Mesenchymal stem cell (in vitro differentiated cells and primary cell): ENCODE results near the gene FBXL17.

Source experiments
- DNase-seq: peaks from one replicate; pipeline ENCODE4 v3.0.0-alpha.2; 2013
- H2AFZ ChIP-seq: one replicate; pipeline ENCODE4 v1.6.1; 2013; ENCODE audit warnings: low read depth, mild to moderate bottlenecking, control low read depth, inconsistent platforms, low read length, moderate library complexity
- H2AK5ac ChIP-seq: 2 replicates; pipeline ENCODE4 v1.6.1; 2013; ENCODE audit warnings: low read length, moderate library complexity, mild to moderate bottlenecking, inconsistent platforms; ENCODE audit not compliant: severe bottlenecking
- H2BK120ac ChIP-seq: one replicate; pipeline ENCODE4 v1.6.1; 2013; ENCODE audit warnings: low read depth, mild to moderate bottlenecking, inconsistent platforms, low read length, moderate library complexity
- H2BK12ac ChIP-seq, 2 experiments: one replicate each; pipeline ENCODE4 v1.6.1; 2013; ENCODE audit warnings: inconsistent platforms in 2 of 2, low read length in 2 of 2, mild to moderate bottlenecking in 2 of 2, moderate library complexity in 2 of 2, control low read depth in 1 of 2
- H2BK15ac ChIP-seq: one replicate; pipeline ENCODE4 v1.6.1; 2013; ENCODE audit warnings: mild to moderate bottlenecking, low read depth, inconsistent platforms; ENCODE audit not compliant: poor library complexity, severe bottlenecking
- H2BK5ac ChIP-seq: 2 replicates; pipeline ENCODE4 v1.6.1; 2013; ENCODE audit warnings: low read depth, mild to moderate bottlenecking, low read length, control low read depth, inconsistent platforms; ENCODE audit not compliant: poor library complexity, severe bottlenecking
- H3K14ac ChIP-seq, 2 experiments: one replicate each; pipeline ENCODE4 v1.6.1; 2013; ENCODE audit warnings: inconsistent platforms in 2 of 2, low read length in 2 of 2, control low read depth in 1 of 2, mild to moderate bottlenecking in 1 of 2, moderate library complexity in 1 of 2
- H3K18ac ChIP-seq, 2 experiments: one replicate each; pipeline ENCODE4 v1.6.1; 2013; ENCODE audit warnings: inconsistent platforms in 2 of 2, low read length in 2 of 2, control low read depth in 1 of 2, low read depth in 1 of 2, mild to moderate bottlenecking in 1 of 2
- H3K23ac ChIP-seq, 2 experiments: one replicate each; pipeline ENCODE4 v1.6.1; 2013; ENCODE audit warnings: inconsistent platforms in 2 of 2, low read length in 2 of 2, mild to moderate bottlenecking in 2 of 2, moderate library complexity in 2 of 2, control low read depth in 1 of 2
- H3K27ac ChIP-seq: 2 replicates; pipeline ENCODE4 v1.5.1; 2013; ENCODE audit warnings: mild to moderate bottlenecking, moderate library complexity, low read length, control low read depth, inconsistent platforms; ENCODE audit not compliant: poor library complexity, severe bottlenecking
- H3K27me3 ChIP-seq, 2 experiments: 2 replicates each; pipeline versions ENCODE4 v1.6.1 to v1.7.0; 2013; ENCODE audit warnings: low read length in 2 of 2, mild to moderate bottlenecking in 2 of 2, moderate library complexity in 2 of 2, control low read depth in 1 of 2, inconsistent platforms in 1 of 2; ENCODE audit not compliant: control insufficient read depth in 1 of 2, insufficient read depth in 1 of 2
- H3K36me3 ChIP-seq, 2 experiments: 2 replicates each; pipeline versions ENCODE4 v1.6.1 to v1.7.0; 2013; ENCODE audit warnings: low read length in 2 of 2, control low read depth in 1 of 2, inconsistent platforms in 1 of 2, low read depth in 1 of 2, mild to moderate bottlenecking in 1 of 2; ENCODE audit not compliant: insufficient read depth in 2 of 2, control insufficient read depth in 1 of 2
- H3K4ac ChIP-seq, 2 experiments: one replicate each; pipeline ENCODE4 v1.6.1; 2013; ENCODE audit warnings: inconsistent platforms in 2 of 2, low read length in 2 of 2, mild to moderate bottlenecking in 2 of 2, moderate library complexity in 2 of 2, control low read depth in 1 of 2, low read depth in 1 of 2
- H3K4me1 ChIP-seq: 2 replicates; pipeline ENCODE4 v1.6.1; 2013; ENCODE audit warnings: low read depth, low read length, control low read depth; ENCODE audit not compliant: control insufficient read depth, insufficient read depth
- H3K4me2 ChIP-seq: 2 replicates; pipeline ENCODE4 v1.6.1; 2013; ENCODE audit warnings: low read length, mild to moderate bottlenecking, inconsistent platforms; ENCODE audit not compliant: poor library complexity, severe bottlenecking
- H3K4me3 ChIP-seq, 2 experiments: 2 replicates each; pipeline versions ENCODE4 v1.5.1 to v1.7.0; 2013; ENCODE audit warnings: low read length in 2 of 2, mild to moderate bottlenecking in 2 of 2, control low read depth in 1 of 2, low read depth in 1 of 2; ENCODE audit not compliant: insufficient read depth in 1 of 2
- H3K79me1 ChIP-seq: replicated peaks from 2 replicates; pipeline ENCODE4 v1.6.1; 2013; ENCODE audit warnings: mild to moderate bottlenecking, control low read depth, low read length, inconsistent platforms; ENCODE audit not compliant: poor library complexity, severe bottlenecking
- H3K9ac ChIP-seq: 2 replicates; pipeline ENCODE4 v1.7.0; 2013; ENCODE audit warnings: mild to moderate bottlenecking, low read length, moderate library complexity
- H3K9me3 ChIP-seq: 2 replicates; pipeline ENCODE4 v1.7.0; 2013; ENCODE audit warnings: mild to moderate bottlenecking, low read length; ENCODE audit not compliant: control insufficient read depth
- H4K8ac ChIP-seq: one replicate; pipeline ENCODE4 v1.6.1; 2013; ENCODE audit warnings: inconsistent platforms, mild to moderate bottlenecking, low read length, moderate library complexity
- H4K91ac ChIP-seq: one replicate; pipeline ENCODE4 v1.6.1; 2013; ENCODE audit warnings: mild to moderate bottlenecking, low read length, inconsistent platforms
- WGBS: methylation state at CpG from one replicate; pipeline ENCODE4 v1.1.7; 2013; ENCODE audit warnings: mixed read lengths; 5-methylcytosine and 5-hydroxymethylcytosine counted together

Gene FBXL17

GRCh38 chr5:108345541-108346171 lies 36.2 kb downstream of the FBXL17 start:
- WGBS: no CpG with 5 or more reads among the region's 2 CpGs
- no peak overlapping the region for H2BK15ac ChIP-seq

GRCh38 chr5:108344103-108344822 lies 37.6 kb downstream of the FBXL17 start:
- peaks cover 0 to 13% of the 10 kb centered on the region in 2 experiments for H3K36me3 ChIP-seq
- H4K8ac ChIP-seq: no peak overlapping the region
- no peak overlapping the region for H2BK120ac ChIP-seq
- H2AK5ac ChIP-seq: no peak overlapping the region
- no peaks in the 10 kb centered on the region for H3K27me3 ChIP-seq
- no peak overlapping the region for H3K14ac ChIP-seq
- no peak overlapping the region for H3K4me2 ChIP-seq
- H2BK15ac ChIP-seq: no peak overlapping the region
- no peak overlapping the region for H3K9ac ChIP-seq
- H2BK12ac ChIP-seq: no peak overlapping the region
- H3K4me3 ChIP-seq: no peak overlapping the region
- no peak for DNase-seq
- H2AFZ ChIP-seq: no peak overlapping the region
- H3K27ac ChIP-seq: no peak overlapping the region
- H3K23ac ChIP-seq: no peak overlapping the region
- H3K79me1 ChIP-seq: peaks cover 3% of the 10 kb centered on the region
- no peak overlapping the region for H4K91ac ChIP-seq
- WGBS: 100% methylated on average over 2 of the region's 5 CpGs
- no peak overlapping the region for H3K4ac ChIP-seq
- H3K9me3 ChIP-seq: no peaks in the 10 kb centered on the region
- no peak overlapping the region for H2BK5ac ChIP-seq
- H3K4me1 ChIP-seq: no peaks in the 10 kb centered on the region
- H3K18ac ChIP-seq: no peak overlapping the region

More at GRCh38 chr5:108345541-108346171, 36.2 kb downstream of the FBXL17 start:
- Histone ChIP-seq H4K8ac (no peak overlapping the region), H3K23ac (no peak overlapping the region), H3K36me3 (peaks cover 0 to 13% of the 10 kb centered on the region in 2 experiments), H2BK120ac (no peak overlapping the region), H3K9ac (no peak overlapping the region), H3K4me2 (no peak overlapping the region), H2AK5ac (no peak overlapping the region), H3K4me1 (no peaks in the 10 kb centered on the region), H2BK5ac (no peak overlapping the region), H3K9me3 (no peaks in the 10 kb centered on the region), H4K91ac (no peak overlapping the region), H3K4me3 (no peak overlapping the region), H3K27me3 (no peaks in the 10 kb centered on the region), H2BK12ac (no peak overlapping the region), H2AFZ (no peak overlapping the region), H3K14ac (no peak overlapping the region), H3K4ac (no peak overlapping the region), H3K27ac (no peak overlapping the region), H3K18ac (no peak overlapping the region), H3K79me1 (peaks cover 3% of the 10 kb centered on the region)
- peak; percentile 69 for DNase-seq

GRCh38 chr5:108341866-108342265 lies 40.0 kb downstream of the FBXL17 start:
- H3K79me1 ChIP-seq: peaks cover 2% of the 10 kb centered on the region
- no peak overlapping the region for H3K23ac ChIP-seq
- no peak overlapping the region for H4K8ac ChIP-seq
- no peaks in the 10 kb centered on the region for H3K27me3 ChIP-seq
- H3K36me3 ChIP-seq: peaks cover 0 to 10% of the 10 kb centered on the region in 2 experiments
- H3K14ac ChIP-seq: no peak overlapping the region
- H2BK12ac ChIP-seq: no peak overlapping the region
- H2AK5ac ChIP-seq: no peak overlapping the region
- no peak overlapping the region for H2AFZ ChIP-seq
- H3K18ac ChIP-seq: no peak overlapping the region
- DNase-seq: no peak
- H2BK15ac ChIP-seq: no peak overlapping the region
- no peak overlapping the region for H3K4me3 ChIP-seq
- no peaks in the 10 kb centered on the region for H3K4me1 ChIP-seq
- H3K27ac ChIP-seq: no peak overlapping the region
- no peak overlapping the region for H2BK120ac ChIP-seq
- no peaks in the 10 kb centered on the region for H3K9me3 ChIP-seq
- H3K9ac ChIP-seq: no peak overlapping the region
- WGBS: no CpG with 5 or more reads among the region's 1 CpG
- H4K91ac ChIP-seq: no peak overlapping the region
- H2BK5ac ChIP-seq: no peak overlapping the region
- H3K4ac ChIP-seq: no peak overlapping the region
- H3K4me2 ChIP-seq: no peak overlapping the region

GRCh38 chr5:108340131-108340530 lies 41.8 kb downstream of the FBXL17 start:
- Histone ChIP-seq H3K9ac (no peak overlapping the region), H3K9me3 (no peaks in the 10 kb centered on the region), H4K8ac (no peak overlapping the region), H2BK120ac (no peak overlapping the region), H2AK5ac (no peak overlapping the region), H3K4ac (no peak overlapping the region), H2AFZ (no peak overlapping the region), H3K36me3 (peaks cover 0 to 10% of the 10 kb centered on the region in 2 experiments), H3K27ac (no peak overlapping the region), H3K27me3 (no peaks in the 10 kb centered on the region), H2BK15ac (no peak overlapping the region), H4K91ac (no peak overlapping the region), H2BK12ac (no peak overlapping the region), H3K79me1 (peaks cover 2% of the 10 kb centered on the region), H3K4me2 (no peak overlapping the region), H3K23ac (no peak overlapping the region), H3K4me3 (no peak overlapping the region), H2BK5ac (no peak overlapping the region), H3K18ac (no peak overlapping the region), H3K4me1 (no peaks in the 10 kb centered on the region), H3K14ac (no peak overlapping the region)
- DNase-seq: no peak
- 94% methylated on average over 6 of the region's 8 CpGs for WGBS
